ENCODE measurements around the gene NPIPA1.
"Not testable (repeated sequence)": the region's sequence is repeated elsewhere in the genome, so short reads cannot be mapped to it uniquely, and the experiment has no call there.

Gene NPIPA1

DNA sequence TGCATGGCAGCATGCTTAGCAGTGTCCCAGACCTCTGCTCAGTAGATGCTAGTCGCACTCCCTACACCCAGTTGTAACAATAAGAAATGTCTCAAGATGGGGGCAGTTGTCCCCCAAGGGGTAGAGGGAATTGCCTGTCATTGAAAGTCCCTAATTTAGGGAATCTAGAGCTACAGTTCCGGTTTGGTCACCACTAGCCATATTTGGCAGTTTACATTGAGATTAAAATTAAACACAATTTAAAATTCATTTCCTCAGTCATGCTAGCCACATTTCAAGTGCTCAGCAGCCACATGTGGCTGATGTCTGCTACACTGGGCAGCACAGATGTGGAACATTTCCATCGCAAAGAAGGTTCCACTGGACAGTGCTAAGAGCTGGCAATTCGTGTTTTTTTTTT, 41.7 kb downstream of the NPIPA1 start:
- H3K36me3 ChIP-seq (ENCODE audit: insufficient read depth, low read length); H3K4me1 ChIP-seq (ENCODE audit: insufficient read depth, low read length); H3K9ac ChIP-seq (ENCODE audit: low read depth, low read length); H3K9me3 ChIP-seq (ENCODE audit: control insufficient read depth, insufficient read depth, low read length): not testable (repeated sequence)

DNA sequence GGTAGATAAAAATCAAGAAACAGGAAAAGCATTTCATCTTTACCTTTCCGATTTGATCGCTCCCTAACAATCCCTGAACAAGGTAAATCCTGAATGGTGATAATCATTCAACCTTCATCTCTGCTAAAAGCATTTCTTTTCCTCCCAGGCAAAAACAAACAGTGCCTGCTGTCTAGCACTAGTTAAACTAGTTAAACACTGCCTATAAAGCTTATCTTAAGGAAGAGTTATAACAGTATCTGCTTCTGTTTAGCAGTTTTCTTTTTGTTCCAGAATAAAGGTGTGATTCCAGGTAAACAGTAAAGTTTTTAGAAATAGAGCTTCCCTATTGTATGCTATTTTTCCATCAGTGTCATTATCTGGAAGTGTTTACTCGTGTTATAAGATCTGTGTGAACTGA, 44.0 kb downstream of the NPIPA1 start:
- not testable (repeated sequence) for H3K36me3 ChIP-seq (ENCODE audit: insufficient read depth, low read length); H3K9ac ChIP-seq (ENCODE audit: low read depth, low read length); H3K4me1 ChIP-seq (ENCODE audit: insufficient read depth, low read length); H3K9me3 ChIP-seq (ENCODE audit: control insufficient read depth, insufficient read depth, low read length)

DNA sequence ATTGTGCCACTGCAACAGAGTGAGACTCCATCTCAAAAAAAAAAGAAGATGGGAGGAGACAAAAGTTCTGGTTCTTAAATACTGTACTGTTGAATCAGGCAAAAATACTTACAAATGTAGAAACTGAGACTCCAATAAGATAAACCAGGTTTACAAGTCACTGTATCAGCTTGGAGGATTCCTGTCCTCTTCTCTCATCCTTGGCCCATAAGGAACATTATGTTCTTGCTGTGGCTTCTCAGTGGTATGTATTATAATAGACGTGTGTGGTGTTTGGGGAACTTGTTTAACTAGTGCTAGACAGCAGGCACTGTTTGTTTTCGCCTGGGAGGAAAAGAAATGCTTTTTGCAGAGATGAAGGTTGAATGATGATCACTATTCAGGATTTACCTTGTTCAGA, 45.3 kb downstream of the NPIPA1 start:
- H3K36me3 ChIP-seq (ENCODE audit: insufficient read depth, low read length); H3K9ac ChIP-seq (ENCODE audit: low read depth, low read length); H3K9me3 ChIP-seq (ENCODE audit: control insufficient read depth, insufficient read depth, low read length): not testable (repeated sequence)

DNA sequence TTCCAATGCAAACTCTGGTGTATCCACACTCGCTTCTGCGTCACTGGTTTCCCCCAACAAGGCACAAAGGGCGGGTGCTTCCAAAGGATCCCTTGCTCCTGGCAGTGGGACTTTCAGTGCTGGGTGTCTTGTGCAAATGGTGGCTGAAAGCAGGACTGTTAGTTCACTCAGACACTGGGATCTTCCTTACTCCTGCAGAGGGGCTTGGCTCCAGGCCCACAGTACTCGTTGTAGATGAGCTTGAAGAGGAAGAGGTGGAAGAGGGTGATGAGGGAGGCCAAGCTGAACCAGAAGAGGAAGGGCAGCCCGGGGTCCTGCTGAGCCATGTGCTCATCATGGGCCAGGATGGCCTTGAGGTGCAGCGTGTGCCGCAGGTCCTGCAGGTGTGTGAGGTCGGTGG, 50.8 kb downstream of the NPIPA1 start:
- not testable (repeated sequence) for H3K9me3 ChIP-seq (ENCODE audit: control insufficient read depth, insufficient read depth, low read length); H3K36me3 ChIP-seq (ENCODE audit: insufficient read depth, low read length); H3K9ac ChIP-seq (ENCODE audit: low read depth, low read length); H3K4me1 ChIP-seq (ENCODE audit: insufficient read depth, low read length)

More for the DNA sequence above, 45.3 kb downstream of the NPIPA1 start:
- not testable (repeated sequence) for H3K4me1 ChIP-seq (ENCODE audit: insufficient read depth, low read length)

DNA sequence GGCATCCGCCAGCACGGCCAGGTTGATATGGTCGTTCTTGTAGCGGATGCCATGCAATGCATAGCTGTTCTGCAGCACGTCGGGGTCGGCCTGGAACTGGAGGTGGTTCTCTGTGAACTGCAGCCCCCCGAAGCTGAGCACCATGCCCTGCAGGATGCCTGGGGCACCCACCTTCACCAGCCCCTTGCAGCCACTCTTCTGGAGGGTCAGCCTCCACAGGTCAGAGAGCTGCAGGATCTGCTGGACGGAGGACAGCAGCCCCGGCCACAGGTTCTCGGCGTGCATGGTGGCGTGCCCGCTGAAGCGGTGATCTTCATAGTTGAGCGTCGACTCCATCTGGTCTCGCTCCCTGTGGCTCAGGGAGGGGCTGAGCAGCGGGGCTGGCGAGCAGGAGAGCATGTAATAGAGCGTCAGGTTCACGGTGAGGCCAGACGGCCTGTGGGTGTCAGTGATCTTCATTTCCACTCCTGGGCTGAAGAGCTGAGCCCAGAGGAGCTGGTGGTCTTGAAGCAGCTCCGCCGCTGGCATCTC, 51.5 kb downstream of the NPIPA1 start:
- not testable (repeated sequence) for H3K4me1 ChIP-seq (ENCODE audit: insufficient read depth, low read length); H3K36me3 ChIP-seq (ENCODE audit: insufficient read depth, low read length); H3K9me3 ChIP-seq (ENCODE audit: control insufficient read depth, insufficient read depth, low read length); H3K9ac ChIP-seq (ENCODE audit: low read depth, low read length)

DNA sequence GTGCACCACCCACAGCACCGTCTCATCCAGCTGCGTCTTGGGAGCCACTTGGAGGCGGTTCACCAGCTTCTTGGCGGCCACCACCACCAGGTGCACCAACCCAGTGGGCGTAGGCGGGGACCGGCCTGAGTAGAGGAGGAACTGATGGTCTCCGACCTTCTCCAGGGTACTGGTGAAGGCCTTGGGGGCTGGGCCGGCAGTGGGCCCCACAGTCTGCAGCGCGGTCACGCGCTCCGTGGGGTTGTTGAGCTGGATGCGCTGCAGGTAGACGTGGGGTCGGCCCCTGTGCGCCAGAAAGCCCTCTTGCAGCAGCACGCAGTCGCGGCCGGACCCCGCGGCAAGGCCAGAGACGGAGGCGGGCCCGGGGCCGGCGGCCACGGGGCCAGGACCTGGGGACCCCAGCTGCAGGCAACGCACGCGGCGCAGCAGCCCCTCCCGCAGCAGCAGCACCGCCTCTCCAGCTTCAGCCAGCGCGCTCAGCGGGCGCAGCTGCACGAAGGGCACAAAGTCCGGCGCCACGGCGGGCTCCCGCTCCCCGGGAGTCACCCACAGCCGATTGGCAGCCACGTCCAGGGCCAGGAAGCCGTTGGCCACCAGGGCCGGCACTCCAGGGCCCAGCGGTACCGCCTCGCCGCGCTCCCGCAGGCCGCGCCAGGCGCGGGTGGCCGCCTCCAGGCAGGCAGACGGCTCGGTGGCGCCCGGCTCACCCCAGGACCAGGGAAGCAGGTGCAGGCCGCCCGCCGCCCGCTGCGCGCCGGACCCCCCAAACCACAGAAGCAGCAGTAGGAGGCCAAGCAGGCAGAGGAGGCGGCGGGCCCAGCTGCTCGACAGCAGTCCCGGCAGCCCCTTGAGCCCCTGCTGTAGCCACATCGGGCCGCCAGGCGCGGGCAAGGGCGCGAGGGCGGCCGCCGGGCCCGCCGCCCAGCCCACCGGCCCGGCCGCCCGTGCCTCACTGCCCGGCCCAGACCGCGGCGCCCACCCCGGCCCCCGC, 52.3 kb downstream of the NPIPA1 start:
- not testable (repeated sequence) for H3K36me3 ChIP-seq (ENCODE audit: insufficient read depth, low read length); H3K9me3 ChIP-seq (ENCODE audit: control insufficient read depth, insufficient read depth, low read length); H3K4me1 ChIP-seq (ENCODE audit: insufficient read depth, low read length); H3K9ac ChIP-seq (ENCODE audit: low read depth, low read length)

DNA sequence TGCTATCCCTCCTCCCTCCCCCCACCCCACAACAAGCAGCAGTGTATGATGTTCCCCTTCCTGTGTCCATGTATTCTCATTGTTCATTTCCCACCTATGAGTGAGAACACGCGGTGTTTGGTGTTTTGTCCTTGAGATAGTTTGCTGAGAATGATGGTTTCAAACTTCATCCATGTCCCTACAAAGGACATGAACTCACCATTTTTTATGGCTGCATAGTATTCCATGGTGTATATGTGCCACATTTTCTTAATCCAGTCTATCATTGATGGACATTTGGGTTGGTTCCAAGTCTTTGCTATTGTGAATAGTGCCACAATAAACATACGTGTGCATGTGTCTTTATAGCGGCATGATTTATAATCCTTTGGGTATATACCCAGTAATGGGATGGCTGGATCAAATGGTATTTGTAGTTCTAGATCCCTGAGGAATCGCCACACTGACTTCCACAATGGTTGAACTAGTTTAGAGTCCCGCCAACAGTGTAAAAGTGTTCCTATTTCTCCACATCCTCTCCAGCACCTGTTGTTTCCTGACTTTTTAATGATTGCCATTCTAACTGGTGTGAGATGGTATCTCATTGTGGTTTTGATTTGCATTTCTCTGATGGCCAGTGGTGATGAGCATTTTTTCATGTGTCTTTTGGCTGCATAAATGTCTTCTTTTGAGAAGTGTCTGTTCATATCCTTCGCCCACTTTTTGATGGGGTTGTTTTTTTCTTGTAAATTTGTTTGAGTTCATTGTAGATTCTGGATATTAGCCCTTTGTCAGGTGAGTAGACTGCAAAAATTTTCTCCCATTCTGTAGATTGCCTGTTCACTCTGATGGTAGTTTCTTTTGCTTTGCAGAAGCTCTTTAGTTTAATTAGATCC, 56.3 kb downstream of the NPIPA1 start:
- H3K9me3 ChIP-seq (ENCODE audit: control insufficient read depth, insufficient read depth, low read length); H3K4me1 ChIP-seq (ENCODE audit: insufficient read depth, low read length); H3K9ac ChIP-seq (ENCODE audit: low read depth, low read length); H3K36me3 ChIP-seq (ENCODE audit: insufficient read depth, low read length): not testable (repeated sequence)

DNA sequence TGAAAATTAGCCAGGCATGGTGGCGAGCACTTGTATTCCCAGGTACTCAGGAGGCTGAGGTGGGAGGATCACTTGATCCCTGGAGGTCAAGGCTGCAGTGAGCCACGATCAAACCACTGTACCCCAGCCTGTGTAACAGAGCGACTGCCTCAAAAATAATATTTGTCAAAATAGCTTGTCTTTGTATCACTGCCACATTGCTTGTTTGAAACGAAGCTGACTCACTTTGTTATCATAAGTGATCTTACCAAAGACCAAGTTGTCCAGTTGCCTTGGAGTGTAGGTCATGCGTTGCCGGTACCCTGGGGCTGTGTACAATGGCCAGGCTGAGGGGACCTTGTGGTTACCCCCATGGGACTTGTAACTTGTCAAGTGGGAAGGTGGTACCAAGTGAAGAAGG, 59.5 kb downstream of the NPIPA1 start:
- not testable (repeated sequence) for H3K9ac ChIP-seq (ENCODE audit: low read depth, low read length); H3K36me3 ChIP-seq (ENCODE audit: insufficient read depth, low read length); H3K9me3 ChIP-seq (ENCODE audit: control insufficient read depth, insufficient read depth, low read length)

DNA sequence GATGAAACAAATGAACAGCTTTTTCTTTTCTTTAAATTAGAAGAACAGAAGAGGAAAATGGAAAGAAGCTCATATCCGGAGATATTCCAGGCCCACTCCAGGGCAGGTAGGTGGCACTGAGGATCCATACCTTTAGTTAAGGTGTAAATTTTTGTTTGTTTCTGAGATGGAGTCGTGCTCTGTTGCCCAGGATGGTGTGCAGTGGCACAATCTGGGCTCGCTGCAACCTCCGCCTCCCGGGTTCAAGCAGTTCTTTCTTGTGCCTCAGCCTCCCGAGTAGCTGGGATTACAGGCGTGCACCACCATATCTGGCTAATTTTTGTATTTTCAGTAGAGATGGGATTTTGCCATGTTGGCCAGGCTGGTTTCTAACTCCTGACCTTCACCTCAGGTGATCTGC, 61.1 kb downstream of the NPIPA1 start:
- H3K4me1 ChIP-seq (ENCODE audit: insufficient read depth, low read length); H3K9ac ChIP-seq (ENCODE audit: low read depth, low read length); H3K36me3 ChIP-seq (ENCODE audit: insufficient read depth, low read length); H3K9me3 ChIP-seq (ENCODE audit: control insufficient read depth, insufficient read depth, low read length): not testable (repeated sequence)

More for the DNA sequence above, 59.5 kb downstream of the NPIPA1 start:
- not testable (repeated sequence) for H3K4me1 ChIP-seq (ENCODE audit: insufficient read depth, low read length)

DNA sequence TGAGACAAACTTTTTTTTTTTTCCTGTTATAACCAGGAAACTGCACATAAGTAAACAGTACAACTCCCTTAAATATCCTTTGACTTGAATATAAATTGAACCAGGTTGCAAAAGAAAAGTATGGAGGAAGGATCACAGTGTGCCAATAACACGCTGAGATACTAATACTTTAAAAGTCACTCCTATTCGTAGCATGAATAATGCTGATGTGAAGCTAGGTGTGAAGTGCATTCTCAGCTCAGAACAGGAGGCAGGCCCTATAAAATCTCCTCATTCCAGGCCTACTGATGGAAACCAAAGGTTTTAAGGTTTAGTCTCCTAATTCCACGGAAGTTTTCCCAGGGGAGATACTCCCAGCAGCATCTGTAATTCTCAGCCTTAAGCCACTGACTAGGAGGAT, 62.6 kb downstream of the NPIPA1 start:
- not testable (repeated sequence) for H3K9me3 ChIP-seq (ENCODE audit: control insufficient read depth, insufficient read depth, low read length); H3K4me1 ChIP-seq (ENCODE audit: insufficient read depth, low read length); H3K9ac ChIP-seq (ENCODE audit: low read depth, low read length); H3K36me3 ChIP-seq (ENCODE audit: insufficient read depth, low read length)
